Measurements from ENCODE around the gene DPP10. TPM values are rescaled to one million over a fixed set of nuclear protein-coding genes. Genes with fewer than 3 reads are reported as not detected.

DPP10 gene
- total and polyA plus RNA-seq, 4 donors, result 0.04 to 4.1 (median 0.48) TPM

- no peak overlapping the region for H3K4me3 ChIP-seq (ENCODE audit: low read depth in 1 of 3, low read length in 3 of 3)
Measured at GRCh38 chr2:115554153-115554552, 1111.7 kb downstream of the DPP10 start.

GRCh38 chr2:115558725-115559124 lies 1116.3 kb downstream of the DPP10 start:
- no peaks in the 10 kb centered on the region for H3K27me3 ChIP-seq (ENCODE audit: control insufficient read depth in 4 of 4, insufficient read depth in 4 of 4, low read length in 3 of 4)
- no peak overlapping the region for H3K9ac ChIP-seq (ENCODE audit: low read depth in 1 of 2, low read length in 2 of 2)
- no peak overlapping the region for H3K27ac ChIP-seq (ENCODE audit: low read depth in 1 of 2, low read length in 2 of 2)
- no peaks in the 10 kb centered on the region for H3K9me3 ChIP-seq (ENCODE audit: control insufficient read depth in 4 of 4, low read length in 3 of 4)
- no peaks in the 10 kb centered on the region for H3K36me3 ChIP-seq (ENCODE audit: control insufficient read depth in 4 of 4, insufficient read depth in 3 of 4, low read depth in 1 of 4, low read length in 3 of 4)
- no peaks in the 10 kb centered on the region for H3K4me1 ChIP-seq (ENCODE audit: control insufficient read depth in 4 of 4, insufficient read depth in 4 of 4, low read length in 3 of 4)
- DNase-seq (ENCODE audit: low spot score), result no peak
- WGBS, result 66% methylated on average over 1 of the region's 1 CpG
- no peak overlapping the region for H3K4me3 ChIP-seq (ENCODE audit: low read depth in 1 of 3, low read length in 3 of 3)
- no peak for TF ChIP-seq HNF4G (IDR thresholded peaks at IDR 0.05)
- TF ChIP-seq TAF1 (conservative IDR thresholded peaks at IDR 0.05), result no peak
- no peak for TF ChIP-seq HNF4A (conservative IDR thresholded peaks at IDR 0.05)
- no peak for TF ChIP-seq EGR1 (IDR thresholded peaks at IDR 0.05; ENCODE audit: low read depth in 2 of 2)
- TF ChIP-seq RXRA (IDR thresholded peaks at IDR 0.05), result no peak
- no peak for TF ChIP-seq GABPA (IDR thresholded peaks at IDR 0.05 in 1 of 2, conservative IDR thresholded peaks at IDR 0.05 in 1 of 2)
- TF ChIP-seq REST (IDR thresholded peaks at IDR 0.05), result no peak
- TF ChIP-seq SP1 (IDR thresholded peaks at IDR 0.05), result no peak

More at GRCh38 chr2:115554153-115554552, 1111.7 kb downstream of the DPP10 start:
- no peak for TF ChIP-seq JUND (IDR thresholded peaks at IDR 0.05)
- TF ChIP-seq SP1 (IDR thresholded peaks at IDR 0.05), result no peak
- TF ChIP-seq HNF4A (conservative IDR thresholded peaks at IDR 0.05), result no peak
- TF ChIP-seq HNF4G (IDR thresholded peaks at IDR 0.05), result no peak
- TF ChIP-seq NR2F2 (IDR thresholded peaks at IDR 0.05), result no peak
- no peak for TF ChIP-seq FOXA1 (IDR thresholded peaks at IDR 0.05)
- TF ChIP-seq EGR1 (IDR thresholded peaks at IDR 0.05; ENCODE audit: low read depth in 2 of 2), result no peak
- TF ChIP-seq REST (IDR thresholded peaks at IDR 0.05), result no peak
- no peak for TF ChIP-seq TAF1 (conservative IDR thresholded peaks at IDR 0.05)
- no peak for TF ChIP-seq GABPA (IDR thresholded peaks at IDR 0.05 in 1 of 2, conservative IDR thresholded peaks at IDR 0.05 in 1 of 2)
- no peak for TF ChIP-seq CTCF (IDR thresholded peaks at IDR 0.05; ENCODE audit: low read depth, low read length, missing input control)
- TF ChIP-seq RXRA (IDR thresholded peaks at IDR 0.05), result no peak
- TF ChIP-seq FOXA2 (IDR thresholded peaks at IDR 0.05), result no peak
- TF ChIP-seq ATF3 (IDR thresholded peaks at IDR 0.05), result no peak
- no peaks in the 10 kb centered on the region for H3K9me3 ChIP-seq (ENCODE audit: control insufficient read depth in 4 of 4, low read length in 3 of 4)
- no peak overlapping the region for H3K27ac ChIP-seq (ENCODE audit: low read depth in 1 of 2, low read length in 2 of 2)
- H3K9ac ChIP-seq (ENCODE audit: low read depth in 1 of 2, low read length in 2 of 2), result no peak overlapping the region
- no peaks in the 10 kb centered on the region for H3K27me3 ChIP-seq (ENCODE audit: control insufficient read depth in 4 of 4, insufficient read depth in 4 of 4, low read length in 3 of 4)
- H3K4me1 ChIP-seq (ENCODE audit: control insufficient read depth in 4 of 4, insufficient read depth in 4 of 4, low read length in 3 of 4), result no peaks in the 10 kb centered on the region
- no peaks in the 10 kb centered on the region for H3K36me3 ChIP-seq (ENCODE audit: control insufficient read depth in 4 of 4, insufficient read depth in 3 of 4, low read depth in 1 of 4, low read length in 3 of 4)
- no peak for DNase-seq (ENCODE audit: low spot score)

Data from liver (tissue), 9 donors.